DMS 273 treated with DMSO at 0.1 percent for 48 hours (cell line): ENCODE measurements around the gene CPB1.
"Not testable (repeated sequence)": the region's sequence is repeated elsewhere in the genome, so short reads cannot be mapped to it uniquely, and the experiment has no call there.

Source experiments
- DNase-seq: peaks from one replicate; lab custom pipeline; 2025; lab: John Stamatoyannopoulos, UW

CPB1 gene

GRCh38 chr3:148827585-148827984 lies at the start of gene CPB1:
TSS of gene CPB1 (plus strand) at chr3:148827811. CDS start at chr3:148827824, 13 bp downstream.
- DNase-seq, result no peak

DNA sequence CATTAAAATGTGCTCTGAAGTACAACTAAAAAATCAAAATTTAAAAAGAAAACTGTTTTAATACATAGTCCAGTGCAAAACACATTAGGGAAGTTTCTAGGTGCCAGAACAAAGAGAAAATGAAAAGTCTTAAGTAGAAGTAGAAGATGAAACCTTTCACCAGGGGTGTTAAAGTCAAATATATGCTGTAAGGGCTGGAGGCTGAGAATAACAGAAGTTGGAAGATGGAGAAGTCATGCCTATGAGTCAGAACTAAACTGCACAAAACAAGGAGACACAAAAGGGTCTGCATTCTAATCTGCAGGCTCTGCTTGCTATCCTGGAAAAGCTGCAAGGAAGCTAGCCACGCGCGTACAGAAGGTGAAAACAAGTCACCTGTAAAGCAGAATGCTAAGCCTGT lies 48.7 kb upstream of the CPB1 start:
- DNase-seq, result no peak

DNA sequence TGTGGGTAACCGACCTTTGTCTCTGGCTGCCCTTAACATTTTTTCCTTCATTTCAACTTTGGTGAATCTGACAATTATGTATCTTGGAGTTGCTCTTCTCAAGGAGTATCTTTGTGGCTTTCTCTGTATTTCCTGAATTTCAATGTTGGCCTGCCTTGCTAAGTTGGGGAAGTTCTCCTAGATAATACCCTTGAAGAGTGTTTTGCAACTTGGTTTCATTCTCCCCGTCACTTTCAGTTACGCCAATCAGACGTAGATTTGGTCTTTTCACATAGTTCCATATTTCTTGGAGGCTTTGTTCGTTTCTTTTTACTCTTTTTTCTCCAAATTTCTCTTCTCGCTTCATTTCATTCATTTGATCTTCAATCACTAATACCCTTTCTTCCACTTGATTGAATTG lies 42.6 kb upstream of the CPB1 start:
- not testable (repeated sequence) for DNase-seq

- not testable (repeated sequence) for DNase-seq
Observed at GRCh38 chr3:148786159-148786558, 41.5 kb upstream of the CPB1 start.

DNA sequence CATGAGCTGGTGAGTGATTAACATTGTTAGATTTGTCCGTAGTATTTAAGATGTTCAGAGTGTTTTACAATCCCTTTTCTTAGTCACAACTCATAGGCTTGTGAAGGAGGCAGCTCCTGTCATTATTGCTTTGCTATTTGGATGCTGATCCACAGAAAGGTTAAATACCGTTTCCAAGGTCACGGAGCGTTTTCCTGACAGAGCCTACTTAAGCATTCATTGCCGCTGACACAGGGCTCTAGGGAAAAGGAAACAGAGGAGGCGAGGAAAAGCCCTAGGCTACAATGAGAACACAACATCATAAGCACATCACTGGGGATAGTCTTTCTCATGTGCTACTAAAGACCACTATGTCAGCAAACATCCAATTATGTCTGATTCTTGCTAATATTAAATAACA lies 38.5 kb upstream of the CPB1 start:
- no peak for DNase-seq

- DNase-seq, result no peak
Observed at GRCh38 chr3:148789906-148790305, 37.7 kb upstream of the CPB1 start.

GRCh38 chr3:148790370-148790769 lies 37.2 kb upstream of the CPB1 start:
- DNase-seq, result no peak

DNA sequence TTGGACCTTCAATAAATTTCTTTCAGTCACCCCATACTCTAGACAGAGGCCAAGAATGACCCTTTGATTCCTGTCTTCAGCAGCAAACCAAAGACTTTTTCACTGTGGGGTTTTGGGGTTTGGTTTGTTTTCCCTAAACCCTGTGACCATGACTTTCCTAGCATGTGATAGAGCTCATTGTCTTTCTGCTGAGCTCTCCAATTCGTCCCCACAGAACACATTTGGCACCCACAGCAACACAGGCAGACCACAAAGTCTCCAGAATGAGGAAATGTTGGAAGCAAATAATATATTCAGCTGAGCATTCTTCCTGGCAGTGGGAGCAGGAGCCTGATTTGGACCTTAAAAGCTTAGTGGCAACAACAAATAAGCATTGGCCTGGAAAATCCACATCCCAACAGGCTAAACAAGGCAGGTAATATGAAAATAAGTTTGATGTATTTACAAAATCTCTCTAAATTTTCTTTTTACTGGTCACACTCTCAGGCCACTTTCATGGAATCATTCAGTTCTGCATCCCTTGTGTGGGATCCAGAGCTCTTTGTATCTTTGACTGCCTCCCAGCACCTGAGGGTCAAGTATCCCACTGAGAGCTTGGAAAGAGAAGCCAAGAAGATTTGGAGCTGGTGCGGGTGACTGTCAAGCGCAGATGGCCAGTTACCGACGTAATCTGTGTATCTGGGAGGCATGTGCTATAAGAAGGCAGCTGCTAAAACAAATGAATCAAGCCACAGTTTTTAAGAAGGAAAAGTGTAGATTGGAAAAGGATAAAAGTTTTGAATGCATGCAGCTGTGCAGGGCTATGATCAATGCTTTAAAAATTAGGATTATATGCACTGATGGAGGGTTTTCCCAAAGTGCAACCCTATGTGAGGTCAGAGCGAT lies 36.5 kb upstream of the CPB1 start:
- peak; percentile 44 for DNase-seq

DNA sequence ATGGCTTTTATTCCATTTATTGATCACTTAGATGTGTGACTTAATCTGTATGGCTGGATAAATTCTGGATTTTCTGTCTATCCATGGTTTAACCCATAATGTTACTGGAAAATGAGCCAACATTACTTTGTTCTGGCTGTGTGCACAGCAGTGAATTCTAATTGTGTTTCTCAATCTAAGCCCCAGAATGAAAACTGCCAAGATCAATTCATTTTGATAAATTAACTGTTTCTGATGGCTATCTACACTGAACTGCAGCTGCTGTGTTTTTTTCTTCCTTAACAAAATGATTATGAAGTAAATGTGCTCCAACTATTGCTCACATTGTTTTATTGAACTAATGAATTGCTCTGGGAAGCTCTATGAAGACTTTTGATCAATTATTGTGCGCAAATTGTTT lies 35.7 kb upstream of the CPB1 start:
- DNase-seq, result no peak

- no peak for DNase-seq
Observed at GRCh38 chr3:148792516-148792915, 35.1 kb upstream of the CPB1 start.

GRCh38 chr3:148796799-148797198 lies 30.8 kb upstream of the CPB1 start:
- DNase-seq, result no peak

GRCh38 chr3:148797795-148798194 lies 29.8 kb upstream of the CPB1 start:
- DNase-seq, result no peak

GRCh38 chr3:148800414-148800813 lies 27.2 kb upstream of the CPB1 start:
- DNase-seq, result no peak

GRCh38 chr3:148809835-148810234 lies 17.8 kb upstream of the CPB1 start:
- peak; percentile 74 for DNase-seq

GRCh38 chr3:148815316-148816110 lies 12.1 kb upstream of the CPB1 start:
- DNase-seq, result no peak

- DNase-seq, result no peak
Observed at GRCh38 chr3:148816427-148816826, 11.2 kb upstream of the CPB1 start.

DNA sequence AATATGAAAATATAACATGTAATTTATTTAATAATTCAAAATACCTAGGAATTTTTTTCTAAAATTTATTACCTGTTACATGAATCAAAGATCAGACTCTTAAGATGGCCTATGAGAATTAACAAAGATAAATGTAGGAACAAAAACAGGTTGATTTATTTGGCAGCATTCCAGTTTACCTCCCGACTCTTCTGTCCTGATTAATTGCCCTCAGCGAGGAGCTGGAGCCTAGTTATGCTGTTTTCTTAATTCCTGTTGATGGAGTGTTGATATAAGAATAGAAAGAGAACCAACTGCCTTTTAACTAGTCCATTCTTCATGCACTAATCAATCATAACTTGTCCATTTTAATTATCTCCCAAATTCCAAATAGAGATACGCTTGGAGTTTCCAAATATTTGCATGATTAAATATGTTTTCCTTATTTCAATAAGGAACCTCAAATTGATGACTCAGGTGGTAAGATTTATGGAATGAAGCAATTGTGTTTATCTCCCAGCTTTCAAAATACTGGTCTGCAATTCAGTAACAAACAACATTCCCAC lies 10.6 kb upstream of the CPB1 start:
- DNase-seq, result no peak

DNA sequence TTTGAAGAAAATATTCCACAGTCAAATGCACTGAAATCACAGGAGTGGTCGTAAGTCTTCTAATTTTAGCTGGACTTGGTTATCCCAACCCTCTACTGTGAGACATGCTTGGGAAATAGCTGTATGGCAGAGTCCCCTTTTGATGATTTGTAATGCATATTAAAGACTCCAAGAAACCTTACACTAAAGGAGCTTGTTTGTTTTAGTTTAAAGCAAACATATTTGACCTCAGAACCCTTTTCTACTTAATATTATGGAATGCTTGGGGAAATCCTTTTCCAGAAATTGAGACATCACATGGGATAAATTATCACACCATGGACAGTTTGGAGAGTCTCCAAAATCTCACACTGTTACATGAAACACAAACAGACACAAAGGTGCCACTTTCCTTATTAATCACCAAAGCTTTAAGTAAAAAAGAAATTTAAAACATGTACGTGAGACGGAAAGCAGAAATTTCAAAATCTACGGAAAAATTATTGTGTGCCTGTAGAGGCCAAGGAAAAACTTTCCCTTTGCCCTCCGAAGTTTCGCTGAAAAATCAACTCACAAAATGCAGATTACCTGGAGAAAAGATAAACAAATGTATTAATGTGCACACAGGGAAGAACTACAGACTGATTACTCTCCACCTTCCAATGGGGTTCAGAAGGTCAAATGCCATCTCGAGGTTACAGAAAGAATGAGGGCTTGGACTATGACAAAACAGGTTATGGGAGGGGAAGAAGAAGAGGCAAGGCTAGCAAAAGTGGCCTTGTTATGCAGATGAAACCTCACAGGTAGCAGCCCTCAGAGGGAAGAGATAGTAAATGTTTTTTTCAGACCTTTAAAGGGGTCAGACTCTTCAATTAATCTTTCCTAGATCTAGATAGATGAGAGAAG lies 7.0 kb upstream of the CPB1 start:
- DNase-seq, result no peak

GRCh38 chr3:148823026-148823425 lies 4.6 kb upstream of the CPB1 start:
- no peak for DNase-seq

DNA sequence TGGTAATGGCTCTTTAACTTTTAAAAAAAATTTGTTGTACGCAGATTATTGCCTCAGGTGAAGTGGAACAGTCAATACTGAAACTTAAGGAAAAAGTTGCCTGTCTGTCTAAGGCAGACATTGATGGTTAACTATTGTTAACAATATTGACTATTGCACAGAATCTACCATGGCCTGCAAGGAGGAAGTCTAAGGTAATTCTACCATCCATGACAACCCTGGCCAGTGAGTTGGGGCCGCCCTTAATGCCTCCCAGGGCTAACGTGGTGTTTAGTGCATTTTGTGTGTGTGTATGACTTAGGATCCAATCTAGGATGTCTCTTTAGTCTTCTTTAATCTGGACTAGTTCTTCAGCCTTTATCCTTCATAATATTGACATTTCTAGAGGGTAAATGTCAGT lies 2.1 kb upstream of the CPB1 start:
- DNase-seq, result no peak

GRCh38 chr3:148828136-148828690 lies 602 bp downstream of the CPB1 start:
- no peak for DNase-seq

- DNase-seq, result no peak
Observed at GRCh38 chr3:148829926-148830325, 2.3 kb downstream of the CPB1 start.
